ENCODE measurements around the gene FRMD6.

The FRMD6 gene

GRCh38 chr14:51624955-51625569 is 26.6 kb upstream of the FRMD6 start:
- H3K9me2 ChIP-seq (replicated peaks; ENCODE audit: low read depth, low read length) = no peaks in the 10 kb centered on the region
- no peaks in the 10 kb centered on the region for H3K79me2 ChIP-seq (ENCODE audit: insufficient read depth, low read length)
- H3K4me3 ChIP-seq (ENCODE audit: low read length, poor library complexity, severe bottlenecking) = no peak overlapping the region
- TF ChIP-seq EZH2phosphoT487 (IDR thresholded peaks at IDR 0.05; ENCODE audit: borderline replicate concordance) (no peak), CTCF (conservative IDR thresholded peaks at IDR 0.05; ENCODE audit: low read length) (no peak)
- H4K20me1 ChIP-seq (ENCODE audit: insufficient read depth, low read length, poor library complexity, severe bottlenecking) = no peaks in the 10 kb centered on the region
- no peaks in the 10 kb centered on the region for H3K27me3 ChIP-seq (ENCODE audit: insufficient read depth, low read length, poor library complexity, severe bottlenecking)
- no peak overlapping the region for H3K9ac ChIP-seq (ENCODE audit: low read depth, low read length, poor library complexity, severe bottlenecking)
- no peak overlapping the region for H3K4me2 ChIP-seq (ENCODE audit: low read depth, low read length, poor library complexity, severe bottlenecking)
- no peaks in the 10 kb centered on the region for H3K36me3 ChIP-seq (ENCODE audit: insufficient read depth, low read length)
- H3K4me1 ChIP-seq (ENCODE audit: insufficient read depth, low read length, poor library complexity, severe bottlenecking) = peaks cover 9% of the 10 kb centered on the region
- H2AFZ ChIP-seq (ENCODE audit: low read length) = no peak overlapping the region
- H3F3A ChIP-seq (ENCODE audit: low read depth) = no peaks in the 10 kb centered on the region
- H3K9me3 ChIP-seq (ENCODE audit: insufficient read depth, low read depth, low read length) = no peaks in the 10 kb centered on the region

DNA sequence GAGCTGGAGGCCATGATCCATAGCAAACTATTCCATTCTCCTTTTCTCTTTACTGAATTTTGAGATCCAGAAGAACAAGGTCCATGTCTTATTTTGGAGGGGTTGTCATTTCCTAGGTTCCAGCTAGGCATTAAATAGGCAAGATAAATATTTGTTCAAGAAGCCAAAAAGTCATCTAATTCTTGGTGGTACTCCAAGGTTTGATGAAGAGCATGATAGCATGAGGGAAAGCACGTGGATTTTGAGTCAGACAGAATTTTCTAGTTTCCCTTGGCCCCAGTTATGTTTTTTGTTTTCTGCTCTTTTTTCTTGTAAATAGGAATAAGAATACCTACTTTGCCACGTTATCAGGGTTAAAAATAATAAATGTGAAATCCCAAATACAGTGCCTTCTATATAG is 25.5 kb upstream of the FRMD6 start:
- Histone ChIP-seq H2AFZ (ENCODE audit: low read length) (peak overlapping the region; percentile 89), H3K36me3 (ENCODE audit: insufficient read depth, low read length) (no peaks in the 10 kb centered on the region), H3K4me1 (ENCODE audit: insufficient read depth, low read length, poor library complexity, severe bottlenecking) (peaks cover 9% of the 10 kb centered on the region), H3K9me3 (ENCODE audit: insufficient read depth, low read depth, low read length) (no peaks in the 10 kb centered on the region), H3F3A (ENCODE audit: low read depth) (no peaks in the 10 kb centered on the region), H3K27me3 (ENCODE audit: insufficient read depth, low read length, poor library complexity, severe bottlenecking) (no peaks in the 10 kb centered on the region), H4K20me1 (ENCODE audit: insufficient read depth, low read length, poor library complexity, severe bottlenecking) (no peaks in the 10 kb centered on the region), H3K9ac (ENCODE audit: low read depth, low read length, poor library complexity, severe bottlenecking) (no peak overlapping the region), H3K9me2 (replicated peaks; ENCODE audit: low read depth, low read length) (no peaks in the 10 kb centered on the region), H3K79me2 (ENCODE audit: insufficient read depth, low read length) (no peaks in the 10 kb centered on the region), H3K4me3 (ENCODE audit: low read length, poor library complexity, severe bottlenecking) (no peak overlapping the region), H3K4me2 (ENCODE audit: low read depth, low read length, poor library complexity, severe bottlenecking) (peak overlapping the region; percentile 67)
- TF ChIP-seq EZH2phosphoT487 (IDR thresholded peaks at IDR 0.05; ENCODE audit: borderline replicate concordance) (no peak), CTCF (conservative IDR thresholded peaks at IDR 0.05; ENCODE audit: low read length) (no peak)

GRCh38 chr14:51626788-51627187 is 24.9 kb upstream of the FRMD6 start:
- Histone ChIP-seq H3K4me3 (ENCODE audit: low read length, poor library complexity, severe bottlenecking) (peak overlapping the region; percentile 47), H3K79me2 (ENCODE audit: insufficient read depth, low read length) (no peaks in the 10 kb centered on the region), H2AFZ (ENCODE audit: low read length) (peak overlapping the region; percentile 89), H3K27me3 (ENCODE audit: insufficient read depth, low read length, poor library complexity, severe bottlenecking) (no peaks in the 10 kb centered on the region), H3K9me3 (ENCODE audit: insufficient read depth, low read depth, low read length) (no peaks in the 10 kb centered on the region), H3K36me3 (ENCODE audit: insufficient read depth, low read length) (no peaks in the 10 kb centered on the region), H3F3A (ENCODE audit: low read depth) (no peaks in the 10 kb centered on the region), H3K4me1 (ENCODE audit: insufficient read depth, low read length, poor library complexity, severe bottlenecking) (peaks cover 9% of the 10 kb centered on the region), H3K9me2 (replicated peaks; ENCODE audit: low read depth, low read length) (no peaks in the 10 kb centered on the region), H3K9ac (ENCODE audit: low read depth, low read length, poor library complexity, severe bottlenecking) (peak overlapping the region; percentile 20), H3K4me2 (ENCODE audit: low read depth, low read length, poor library complexity, severe bottlenecking) (peak overlapping the region; percentile 67), H4K20me1 (ENCODE audit: insufficient read depth, low read length, poor library complexity, severe bottlenecking) (no peaks in the 10 kb centered on the region)
- TF ChIP-seq EZH2phosphoT487 (IDR thresholded peaks at IDR 0.05; ENCODE audit: borderline replicate concordance) (no peak), CTCF (conservative IDR thresholded peaks at IDR 0.05; ENCODE audit: low read length) (no peak)

Measured in Loucy (cell line).